Measurements from ENCODE around the gene GGA1.

The GGA1 gene, protein sequence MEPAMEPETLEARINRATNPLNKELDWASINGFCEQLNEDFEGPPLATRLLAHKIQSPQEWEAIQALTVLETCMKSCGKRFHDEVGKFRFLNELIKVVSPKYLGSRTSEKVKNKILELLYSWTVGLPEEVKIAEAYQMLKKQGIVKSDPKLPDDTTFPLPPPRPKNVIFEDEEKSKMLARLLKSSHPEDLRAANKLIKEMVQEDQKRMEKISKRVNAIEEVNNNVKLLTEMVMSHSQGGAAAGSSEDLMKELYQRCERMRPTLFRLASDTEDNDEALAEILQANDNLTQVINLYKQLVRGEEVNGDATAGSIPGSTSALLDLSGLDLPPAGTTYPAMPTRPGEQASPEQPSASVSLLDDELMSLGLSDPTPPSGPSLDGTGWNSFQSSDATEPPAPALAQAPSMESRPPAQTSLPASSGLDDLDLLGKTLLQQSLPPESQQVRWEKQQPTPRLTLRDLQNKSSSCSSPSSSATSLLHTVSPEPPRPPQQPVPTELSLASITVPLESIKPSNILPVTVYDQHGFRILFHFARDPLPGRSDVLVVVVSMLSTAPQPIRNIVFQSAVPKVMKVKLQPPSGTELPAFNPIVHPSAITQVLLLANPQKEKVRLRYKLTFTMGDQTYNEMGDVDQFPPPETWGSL

GRCh38 chr22:37608477-37609239 lies at the start of gene GGA1:
TSS of gene GGA1 (plus strand) at chr22:37608834. CDS start at chr22:37608861, 27 bp downstream.
- peak; percentile 85 to 87 for ATAC-seq

DNA sequence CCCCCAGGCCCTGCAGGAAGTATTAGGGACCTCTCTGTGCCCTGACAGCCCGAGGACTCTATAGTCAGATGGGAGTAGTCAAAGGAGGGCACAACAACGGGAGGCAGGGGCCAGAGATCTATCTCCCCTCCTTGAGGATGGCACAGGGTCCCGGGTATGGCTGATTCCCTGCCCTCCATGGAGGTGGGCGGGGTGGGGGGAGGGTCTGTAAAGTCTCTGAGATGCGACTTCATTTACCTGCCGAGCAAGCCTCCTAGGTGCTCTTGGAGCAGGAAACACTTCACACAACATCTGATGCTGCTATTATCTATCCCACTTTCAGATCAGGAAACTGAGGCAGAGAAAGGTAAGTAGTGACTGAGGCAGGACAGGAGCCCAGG lies 49.1 kb upstream of the GGA1 start:
- ATAC-seq: no peak

- ATAC-seq: no peak
Observed at GRCh38 chr22:37559901-37560607, 48.6 kb upstream of the GGA1 start, which contains the start of gene CDC42EP1. TSS of gene CDC42EP1 (plus strand) at chr22:37560480. CDS start at chr22:37566350, 5,870 bp downstream.

- peak in 1 of 2 donors; percentile 14 for ATAC-seq
Observed at GRCh38 chr22:37560608-37561211, 47.9 kb upstream of the GGA1 start.

DNA sequence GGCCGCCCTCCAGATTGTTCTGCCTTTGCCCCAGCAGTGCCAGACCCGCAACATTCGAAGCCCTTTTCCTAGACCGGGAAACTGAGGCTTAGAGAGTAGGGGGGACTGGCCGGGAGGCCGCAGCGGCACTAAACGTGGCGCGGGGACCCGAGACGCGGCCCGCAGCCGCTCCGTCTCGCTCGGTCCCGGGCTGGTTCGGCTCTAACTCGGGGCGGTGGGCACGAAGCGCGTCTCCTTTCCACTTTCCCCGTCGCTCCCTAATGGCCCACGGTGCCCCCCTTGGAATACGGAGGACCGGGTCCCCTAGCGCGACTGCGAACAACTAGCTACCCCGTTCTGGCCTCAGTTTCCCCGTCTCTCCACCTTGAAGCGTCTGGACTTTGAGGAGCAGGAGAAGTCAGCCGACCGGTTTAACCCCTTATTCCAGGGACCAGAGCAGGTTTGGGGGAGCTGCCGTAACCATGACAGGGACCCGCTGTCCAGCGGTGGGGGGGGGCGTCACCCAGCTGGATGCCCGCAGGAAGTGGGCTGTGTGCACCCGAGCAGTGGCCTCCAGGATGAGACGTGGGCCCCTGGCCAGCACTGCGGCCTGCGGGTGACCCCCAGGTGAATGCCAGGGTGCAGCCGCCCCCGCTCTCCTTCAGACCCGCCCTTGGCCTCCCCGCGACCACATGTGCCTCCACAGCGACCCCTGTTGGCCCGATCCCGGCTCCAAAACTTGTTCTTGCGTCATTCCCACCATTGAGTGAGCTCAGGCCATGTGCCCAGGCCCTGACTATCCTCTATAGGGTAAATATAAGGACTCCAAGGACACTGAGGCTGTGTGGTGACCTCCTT lies 47.2 kb upstream of the GGA1 start:
- ATAC-seq: peak; percentile 60 to 67

DNA sequence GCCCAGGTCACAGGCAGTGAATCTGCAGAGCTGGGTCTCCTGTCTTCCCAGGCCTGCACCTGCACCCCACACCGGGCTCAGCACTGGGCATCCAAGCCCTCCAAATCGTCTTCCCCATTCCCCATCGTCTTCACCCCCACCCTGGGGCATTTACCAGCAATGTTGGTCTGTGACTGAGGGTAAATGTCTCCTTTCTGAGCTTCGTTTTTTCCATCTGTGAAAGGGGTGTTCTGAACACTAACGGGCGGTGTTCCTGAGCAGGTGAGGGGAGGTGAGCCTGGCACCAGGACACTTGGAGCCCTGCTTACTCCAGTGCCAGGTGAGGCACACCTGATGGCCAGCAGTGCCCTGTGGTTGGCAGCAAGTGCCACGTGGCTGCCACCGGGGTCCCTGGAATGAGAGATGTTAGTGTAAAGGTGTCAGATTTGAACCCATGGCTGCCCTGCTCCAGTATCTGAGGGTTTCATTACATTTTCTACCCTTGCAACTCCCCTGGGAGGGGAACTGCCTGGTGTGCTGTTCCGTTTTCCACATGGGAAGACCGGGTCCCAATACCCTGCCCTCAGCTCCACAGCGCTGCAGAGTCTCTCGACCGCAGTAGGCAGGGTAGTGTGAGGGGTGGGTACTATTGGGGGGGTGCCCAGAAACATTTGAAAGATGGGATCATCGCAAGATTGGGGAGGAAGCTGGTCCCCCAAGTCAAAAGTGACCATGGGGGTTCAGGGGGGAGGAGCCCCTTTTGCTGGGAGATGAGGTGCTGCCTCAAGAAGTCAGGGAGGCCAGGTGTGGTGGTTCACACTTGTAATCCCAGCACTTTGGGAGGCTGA lies 46.4 kb upstream of the GGA1 start:
- no peak for ATAC-seq

DNA sequence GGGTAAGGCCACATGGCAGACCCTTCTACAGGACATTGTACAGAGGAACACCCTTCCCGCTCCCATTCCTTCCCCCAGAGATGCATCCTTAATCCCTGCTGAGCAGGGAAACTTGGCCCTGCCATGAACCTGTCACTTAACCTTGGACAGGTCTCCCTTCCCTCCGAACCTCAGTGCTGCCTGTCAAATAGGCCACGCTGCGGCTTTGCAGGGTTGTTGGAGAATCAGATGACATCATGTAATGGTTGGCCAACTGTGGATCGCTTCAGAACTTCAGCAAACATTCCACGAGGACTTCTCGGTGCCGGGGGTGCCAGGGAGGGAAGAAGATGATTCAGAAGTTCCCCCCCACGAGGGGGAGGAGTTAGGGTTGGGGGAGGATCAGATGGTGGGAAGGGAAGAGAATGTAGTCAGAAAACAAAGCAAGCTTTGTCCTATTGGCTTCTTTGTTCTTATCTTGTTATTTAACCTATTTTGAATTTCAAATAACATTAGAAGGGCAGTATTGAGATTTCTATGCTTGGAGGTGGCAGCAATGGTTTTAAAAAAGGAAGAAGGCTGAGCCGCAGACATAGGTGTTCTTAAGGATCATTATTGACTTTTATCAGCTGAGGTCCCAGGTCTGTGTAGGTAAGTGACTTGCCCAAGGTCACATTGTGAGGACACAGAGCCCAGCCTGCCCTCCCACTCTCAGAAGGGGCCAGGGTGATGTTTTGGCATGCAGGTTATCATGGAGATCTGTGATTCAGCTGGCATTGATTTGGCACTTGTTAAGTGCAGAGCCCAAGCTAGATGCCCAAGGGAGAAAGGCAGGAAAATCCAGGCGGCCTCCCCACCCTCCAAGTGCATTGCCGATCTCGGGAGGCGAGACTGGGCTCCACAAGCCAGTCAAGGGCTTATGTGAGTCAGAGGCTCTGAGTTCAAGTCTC lies 45.2 kb upstream of the GGA1 start:
- no peak for ATAC-seq

- ATAC-seq: no peak
Observed at GRCh38 chr22:37564111-37564711, 44.4 kb upstream of the GGA1 start.

DNA sequence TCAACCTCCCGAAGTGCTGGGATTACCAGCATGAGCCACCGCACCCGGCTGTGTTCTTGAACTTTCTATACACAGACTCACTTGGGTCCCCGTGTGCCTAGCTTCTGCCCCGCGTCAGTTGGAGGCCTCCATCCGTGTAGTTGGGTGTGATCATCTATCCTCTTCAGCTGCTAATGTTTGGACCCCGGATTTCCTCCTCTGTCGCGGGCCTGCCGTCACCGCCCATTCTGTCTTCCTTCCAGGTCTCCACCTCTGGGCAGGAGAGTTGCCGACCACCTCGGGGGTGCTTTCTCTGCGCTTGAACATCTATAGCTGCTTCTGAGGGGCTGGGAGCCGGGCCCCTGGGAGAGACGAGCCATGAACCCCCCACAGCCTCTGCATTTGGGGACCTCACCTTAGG lies 42.8 kb upstream of the GGA1 start:
- ATAC-seq: no peak

GRCh38 chr22:37566329-37566837 lies 42.3 kb upstream of the GGA1 start:
- ATAC-seq: peak in 1 of 2 donors; percentile 12

DNA sequence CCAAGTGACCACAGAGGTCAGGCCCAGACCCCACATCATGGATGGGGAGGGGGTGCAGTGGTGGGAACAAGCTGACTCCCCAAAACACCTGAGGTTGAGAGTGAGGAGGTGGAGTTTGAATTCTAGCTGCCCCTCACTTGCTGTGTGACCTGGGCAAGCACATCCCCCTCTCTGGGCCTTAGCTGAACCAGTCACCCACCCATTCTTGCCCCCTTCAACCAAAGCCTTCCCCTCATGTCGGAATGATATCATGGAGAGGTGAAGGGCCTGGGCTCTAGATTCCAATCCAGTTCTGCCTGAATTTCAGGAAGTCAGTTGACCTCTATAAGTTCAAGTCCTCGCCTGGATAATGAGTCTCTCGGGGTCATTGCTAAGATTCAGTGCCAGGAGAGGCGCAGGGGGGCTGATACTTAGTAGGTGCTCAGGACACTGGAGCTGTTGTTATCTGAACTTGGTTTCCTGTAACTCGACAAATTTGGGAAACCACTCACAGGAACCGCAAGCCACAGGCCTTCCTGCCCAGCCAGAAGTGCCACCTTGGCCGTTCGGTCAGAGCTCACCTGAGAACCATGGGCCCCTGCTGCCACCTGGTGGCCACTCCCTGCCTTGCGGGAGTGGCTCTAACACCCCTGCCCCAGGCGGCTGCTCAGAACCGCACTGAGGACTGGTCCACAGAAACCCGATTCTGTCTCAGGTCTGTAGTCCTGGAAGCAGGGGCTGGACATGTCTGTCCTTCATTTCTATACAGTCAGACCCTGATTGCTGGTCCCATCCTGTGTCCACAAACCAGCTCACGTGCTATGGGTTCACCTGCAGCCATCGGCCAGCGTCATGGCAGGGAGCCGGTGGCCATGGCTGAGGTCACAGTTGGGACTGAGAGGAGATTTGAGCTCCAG lies 41.5 kb upstream of the GGA1 start:
- ATAC-seq: peak; percentile 93

DNA sequence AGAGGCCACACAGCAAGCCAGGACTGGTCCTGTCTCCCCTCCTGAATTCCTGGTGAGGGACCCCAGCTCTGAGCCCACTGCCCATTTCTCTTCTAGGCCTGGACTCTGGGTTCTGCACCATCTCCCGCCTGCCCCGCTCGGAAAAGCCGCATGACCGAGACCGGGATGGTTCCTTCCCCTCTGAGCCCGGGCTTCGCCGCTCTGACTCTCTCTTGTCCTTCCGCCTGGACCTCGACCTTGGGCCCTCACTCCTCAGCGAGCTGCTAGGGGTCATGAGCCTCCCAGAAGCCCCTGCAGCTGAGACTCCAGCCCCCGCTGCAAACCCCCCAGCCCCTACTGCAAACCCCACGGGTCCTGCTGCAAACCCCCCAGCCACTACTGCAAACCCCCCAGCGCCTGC lies 40.6 kb upstream of the GGA1 start:
- no peak for ATAC-seq

DNA sequence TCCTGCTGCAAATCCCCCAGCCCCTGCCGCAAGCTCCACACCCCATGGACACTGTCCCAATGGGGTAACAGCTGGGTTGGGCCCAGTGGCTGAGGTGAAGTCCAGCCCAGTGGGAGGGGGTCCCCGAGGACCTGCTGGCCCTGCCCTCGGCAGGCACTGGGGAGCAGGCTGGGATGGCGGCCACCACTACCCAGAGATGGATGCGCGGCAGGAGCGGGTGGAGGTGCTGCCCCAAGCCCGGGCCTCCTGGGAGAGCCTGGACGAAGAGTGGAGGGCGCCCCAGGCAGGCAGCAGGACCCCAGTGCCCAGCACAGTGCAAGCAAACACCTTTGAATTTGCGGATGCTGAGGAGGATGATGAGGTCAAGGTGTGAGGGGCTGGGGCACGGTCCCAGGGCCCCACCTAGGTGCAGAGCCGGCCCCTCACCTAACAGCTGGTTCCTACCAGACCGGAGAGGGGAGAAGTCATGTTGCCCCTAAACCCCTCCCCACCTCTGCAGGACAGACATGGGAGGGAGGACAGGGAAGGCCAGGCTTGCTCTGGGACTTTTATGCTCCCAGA lies 40.1 kb upstream of the GGA1 start:
- ATAC-seq: no peak

GRCh38 chr22:37569009-37569920 lies 39.4 kb upstream of the GGA1 start:
- no peak for ATAC-seq

DNA sequence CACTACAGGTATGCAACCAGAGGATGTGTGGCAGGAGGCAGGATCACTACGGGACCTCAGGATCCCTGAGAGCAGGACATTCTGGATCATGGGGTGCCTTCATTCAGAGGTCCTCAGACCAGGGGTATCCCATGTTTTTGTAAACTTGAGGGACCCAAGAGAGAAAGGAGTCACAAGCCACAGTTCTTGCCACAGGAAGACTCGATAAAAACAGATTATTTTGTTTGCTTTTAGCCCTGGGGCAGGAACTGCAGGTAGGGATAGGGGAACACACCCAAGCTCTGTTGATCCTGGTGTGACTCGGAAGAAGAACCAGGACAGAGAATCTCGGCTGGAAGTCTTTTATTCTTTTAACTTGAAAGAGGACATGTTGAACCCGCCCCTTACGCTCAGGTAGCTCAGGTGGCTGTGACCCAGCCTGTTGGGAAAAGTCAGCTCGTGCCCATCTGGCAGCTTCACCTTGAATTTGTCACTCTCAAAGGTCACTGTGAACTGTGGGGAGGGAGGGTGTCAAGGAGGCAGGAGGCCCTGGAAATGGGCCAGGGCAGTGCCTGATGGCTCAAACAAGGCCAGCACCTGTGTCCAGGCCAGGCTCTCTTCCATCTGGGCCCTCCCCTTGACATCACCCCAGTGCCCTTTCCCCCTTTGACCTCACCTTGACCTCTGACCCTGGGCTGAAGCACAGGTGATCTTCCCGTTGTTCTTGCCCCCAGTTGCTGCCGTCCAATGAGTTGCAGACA lies 38.5 kb upstream of the GGA1 start:
- ATAC-seq: no peak

DNA sequence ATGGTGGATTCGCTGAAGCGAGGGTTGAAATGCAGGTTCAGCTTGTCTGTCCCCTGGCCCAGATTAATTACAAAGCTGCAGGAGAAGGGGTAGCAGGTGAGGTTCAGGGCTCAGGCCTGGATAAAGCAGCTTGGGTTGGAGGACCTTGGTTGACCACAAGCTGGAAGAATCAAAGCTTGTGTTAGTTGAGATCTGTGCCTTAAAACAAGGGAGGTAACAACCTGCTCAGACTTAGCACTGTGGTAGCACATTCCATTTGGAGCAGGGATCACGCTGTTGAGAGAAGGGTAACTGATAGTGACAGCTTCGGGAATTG lies 38.0 kb upstream of the GGA1 start:
- no peak for ATAC-seq
